ENCODE data around the gene RNF220. TPM values are rescaled to one million over a fixed set of nuclear protein-coding genes. Genes with fewer than 3 reads are reported as not detected.

RNF220 gene
- total RNA-seq, 4 donors from 2014 or later = 112 to 134 (median 132) TPM

DNA sequence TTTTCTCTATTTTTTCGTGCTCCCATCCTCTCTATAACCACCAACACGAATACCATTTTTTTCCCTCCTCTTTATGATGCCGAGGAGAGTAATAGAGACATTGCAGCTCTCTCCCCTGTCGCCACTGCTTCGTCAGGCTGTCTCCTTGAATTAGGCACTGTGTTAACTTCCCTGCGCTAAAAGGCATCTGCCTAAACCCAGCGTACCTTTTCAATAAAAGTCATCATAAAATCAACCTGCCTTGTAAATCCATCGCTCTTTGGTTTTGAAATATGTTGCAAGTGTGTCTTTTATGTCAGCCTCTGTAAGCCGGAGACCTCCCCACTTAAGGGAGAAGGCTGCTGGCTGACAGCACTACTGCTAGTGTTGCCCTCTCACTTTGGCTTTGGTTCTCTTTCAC is 8.7 kb downstream of the RNF220 start:
- no peak for ATAC-seq
- H3K4me1 ChIP-seq = peaks cover 0 to 16% (median 3%) of the 10 kb centered on the region in 3 donors
- no peaks in the 10 kb centered on the region for H3K9me3 ChIP-seq
- TF ChIP-seq POLR2AphosphoS5 (IDR thresholded peaks at IDR 0.05) = no peak
- TF ChIP-seq POLR2A (IDR thresholded peaks at IDR 0.05) = no peak
- TF ChIP-seq, protein P1, sequence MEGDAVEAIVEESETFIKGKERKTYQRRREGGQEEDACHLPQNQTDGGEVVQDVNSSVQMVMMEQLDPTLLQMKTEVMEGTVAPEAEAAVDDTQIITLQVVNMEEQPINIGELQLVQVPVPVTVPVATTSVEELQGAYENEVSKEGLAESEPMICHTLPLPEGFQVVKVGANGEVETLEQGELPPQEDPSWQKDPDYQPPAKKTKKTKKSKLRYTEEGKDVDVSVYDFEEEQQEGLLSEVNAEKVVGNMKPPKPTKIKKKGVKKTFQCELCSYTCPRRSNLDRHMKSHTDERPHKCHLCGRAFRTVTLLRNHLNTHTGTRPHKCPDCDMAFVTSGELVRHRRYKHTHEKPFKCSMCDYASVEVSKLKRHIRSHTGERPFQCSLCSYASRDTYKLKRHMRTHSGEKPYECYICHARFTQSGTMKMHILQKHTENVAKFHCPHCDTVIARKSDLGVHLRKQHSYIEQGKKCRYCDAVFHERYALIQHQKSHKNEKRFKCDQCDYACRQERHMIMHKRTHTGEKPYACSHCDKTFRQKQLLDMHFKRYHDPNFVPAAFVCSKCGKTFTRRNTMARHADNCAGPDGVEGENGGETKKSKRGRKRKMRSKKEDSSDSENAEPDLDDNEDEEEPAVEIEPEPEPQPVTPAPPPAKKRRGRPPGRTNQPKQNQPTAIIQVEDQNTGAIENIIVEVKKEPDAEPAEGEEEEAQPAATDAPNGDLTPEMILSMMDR (IDR thresholded peaks at IDR 0.05) = no peak
- no peak for TF ChIP-seq EP300 (IDR thresholded peaks at IDR 0.05)
- H3K4me3 ChIP-seq = no peak overlapping the region
- no peaks in the 10 kb centered on the region for H3K36me3 ChIP-seq
- 70 to 74% methylated on average over 4 to 9 of the region's 9 CpGs for WGBS, 2 donors (ENCODE audit: low coverage in 1 of 2)
- H3K27me3 ChIP-seq = peaks cover 100% of the 10 kb centered on the region
- no peak overlapping the region for H3K27ac ChIP-seq

DNA sequence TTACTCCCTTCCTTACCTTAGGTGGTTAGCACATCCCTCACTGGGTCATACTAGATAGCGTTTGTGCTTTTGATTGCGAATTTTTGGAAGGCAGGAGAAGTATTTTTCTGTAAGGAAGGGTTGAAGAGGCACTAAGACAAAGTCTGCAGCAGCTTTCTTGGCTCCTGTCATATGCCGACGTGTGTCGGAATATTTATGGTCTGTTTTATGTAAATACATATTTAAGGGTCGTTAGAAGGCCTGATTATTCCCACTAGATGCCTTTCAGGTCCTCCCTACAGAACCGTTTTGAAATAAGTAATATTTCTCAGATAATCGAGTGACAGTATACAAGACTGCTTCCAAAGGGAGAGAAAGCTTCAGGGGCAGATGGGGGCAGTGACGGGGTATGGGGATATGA is 10.0 kb downstream of the RNF220 start:
- Histone ChIP-seq H3K27ac (no peak overlapping the region), H3K36me3 (no peaks in the 10 kb centered on the region), H3K9me3 (no peaks in the 10 kb centered on the region), H3K27me3 (peaks cover 100% of the 10 kb centered on the region), H3K4me3 (no peak overlapping the region), H3K4me1 (peaks cover 0 to 16% (median 3%) of the 10 kb centered on the region in 3 donors)
- no peak for TF ChIP-seq POLR2A (IDR thresholded peaks at IDR 0.05)
- no peak for TF ChIP-seq POLR2AphosphoS5 (IDR thresholded peaks at IDR 0.05)
- no peak for TF ChIP-seq EP300 (IDR thresholded peaks at IDR 0.05)
- TF ChIP-seq, protein P1 (IDR thresholded peaks at IDR 0.05) = no peak
- no peak for ATAC-seq
- WGBS, 2 donors (ENCODE audit: low coverage in 1 of 2) = 27 to 58% methylated on average over 9 of the region's 9 CpGs

DNA sequence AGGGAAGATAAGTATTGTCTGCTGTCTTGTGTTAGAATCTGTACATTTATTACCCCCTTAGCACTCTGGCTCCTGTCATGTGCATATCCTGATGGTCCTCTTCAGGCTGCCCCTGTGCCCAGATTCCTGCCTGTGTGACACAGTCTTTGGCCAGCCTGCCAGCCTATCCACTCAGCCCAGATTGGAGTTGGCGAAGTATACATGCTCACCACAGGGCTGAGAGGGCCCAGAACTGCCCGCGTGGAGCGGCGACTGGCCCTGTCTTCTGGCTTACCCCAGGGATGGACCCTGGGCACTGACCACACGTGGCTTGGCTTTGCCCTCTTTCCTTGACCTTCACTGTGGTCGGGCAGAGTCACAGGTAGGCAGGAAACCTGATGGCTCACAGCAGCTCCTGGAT is 11.4 kb downstream of the RNF220 start:
- H3K4me3 ChIP-seq = no peak overlapping the region
- TF ChIP-seq EP300 (IDR thresholded peaks at IDR 0.05) = no peak
- peaks cover 0 to 16% (median 3%) of the 10 kb centered on the region in 3 donors for H3K4me1 ChIP-seq
- H3K27ac ChIP-seq = no peak overlapping the region
- H3K9me3 ChIP-seq = no peaks in the 10 kb centered on the region
- H3K36me3 ChIP-seq = no peaks in the 10 kb centered on the region
- H3K27me3 ChIP-seq = peaks cover 100% of the 10 kb centered on the region
- ATAC-seq = no peak
- 81 to 93% methylated on average over 3 of the region's 7 CpGs for WGBS, 2 donors (ENCODE audit: low coverage in 1 of 2)

DNA sequence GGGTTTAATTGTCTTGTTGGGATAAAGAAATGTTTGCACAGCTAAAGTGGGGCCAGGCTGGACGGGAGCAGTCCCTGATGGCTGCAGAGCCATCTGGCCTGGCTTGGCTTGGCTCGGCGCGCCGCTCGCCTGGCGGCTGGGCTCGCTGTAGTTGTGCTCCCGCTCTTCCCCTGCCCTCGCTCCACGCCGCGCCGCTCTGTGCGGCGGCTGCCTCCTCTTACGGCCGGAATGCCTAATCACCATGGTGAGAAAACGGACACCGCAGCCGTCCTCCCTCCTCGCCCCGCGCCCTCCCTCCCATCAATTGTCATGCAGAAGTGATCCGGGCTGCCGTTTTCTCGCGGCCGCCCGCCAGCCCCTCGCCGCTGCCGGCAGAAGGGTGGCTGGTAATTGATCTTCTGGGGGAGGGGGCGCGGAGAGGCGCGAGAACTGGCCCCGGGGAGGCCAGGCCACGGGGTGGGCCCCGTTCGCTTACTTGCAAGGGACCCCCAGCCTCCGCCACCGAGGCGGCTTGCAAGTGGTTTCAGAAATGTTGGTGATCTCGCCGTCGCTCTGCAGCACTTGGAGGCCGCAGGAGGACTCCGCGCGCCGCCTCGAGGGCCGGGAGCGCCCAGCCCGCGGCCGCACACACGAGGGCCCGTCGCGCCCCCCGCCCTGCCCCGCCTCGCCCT is 12.4 kb downstream of the RNF220 start:
- H3K4me1 ChIP-seq = peaks cover 0 to 16% (median 3%) of the 10 kb centered on the region in 3 donors
- peak overlapping the region in 1 of 2 donors; percentile 46 for H3K4me3 ChIP-seq
- 0% methylated on average over 7 of the region's 65 CpGs; no CpG with 5 or more reads in 1 of the 2 donors for WGBS, 2 donors (ENCODE audit: low coverage in 1 of 2)
- H3K9me3 ChIP-seq = no peaks in the 10 kb centered on the region
- TF ChIP-seq POLR2AphosphoS5 (IDR thresholded peaks at IDR 0.05) = no peak
- TF ChIP-seq EP300 (IDR thresholded peaks at IDR 0.05) = no peak
- TF ChIP-seq, protein P1 (IDR thresholded peaks at IDR 0.05) = no peak
- no peak for TF ChIP-seq POLR2A (IDR thresholded peaks at IDR 0.05)
- peak overlapping the region in 1 of 4 donors; percentile 16 for H3K27ac ChIP-seq
- peaks cover 100% of the 10 kb centered on the region for H3K27me3 ChIP-seq
- H3K36me3 ChIP-seq = no peaks in the 10 kb centered on the region
- ATAC-seq = peak; percentile 53

DNA sequence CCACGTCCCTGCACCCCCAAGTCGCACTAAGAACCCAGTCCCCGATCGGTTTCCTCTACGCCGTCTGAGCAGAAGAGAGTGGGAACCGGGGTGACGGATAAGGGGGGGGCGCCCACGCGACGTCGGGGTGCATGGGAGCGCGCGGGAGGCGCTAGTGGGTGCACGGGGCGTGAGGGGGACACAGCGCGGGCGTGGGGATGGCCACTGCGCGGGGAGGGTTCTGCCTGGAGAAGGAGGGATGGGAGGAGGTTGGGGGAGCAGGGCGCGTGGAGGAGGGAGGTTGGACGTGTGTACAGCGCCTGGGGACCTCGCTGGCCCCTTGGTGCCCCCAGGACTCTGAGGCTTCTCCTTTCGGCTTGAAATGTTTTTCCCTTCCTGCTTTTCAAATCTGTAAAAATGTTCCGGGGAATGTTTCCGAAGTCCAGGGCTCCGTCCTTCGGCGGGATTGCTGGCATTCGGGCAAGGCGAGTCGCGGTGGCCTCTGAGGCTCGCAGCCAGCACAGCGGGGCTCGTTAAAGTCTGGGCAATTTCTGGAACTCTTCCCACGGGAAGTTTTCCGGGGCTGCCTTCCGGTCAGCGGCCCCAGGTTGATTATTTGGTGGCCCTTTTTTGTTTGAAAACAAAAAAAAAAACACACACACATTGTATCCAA is 13.1 kb downstream of the RNF220 start:
- TF ChIP-seq EP300 (IDR thresholded peaks at IDR 0.05) = no peak
- TF ChIP-seq POLR2A (IDR thresholded peaks at IDR 0.05) = no peak
- TF ChIP-seq POLR2AphosphoS5 (IDR thresholded peaks at IDR 0.05) = no peak
- TF ChIP-seq, protein P1 (IDR thresholded peaks at IDR 0.05) = no peak
- peaks cover 0 to 19% (median 3%) of the 10 kb centered on the region in 3 donors for H3K4me1 ChIP-seq
- ATAC-seq = no peak
- peak overlapping the region in 1 of 2 donors; percentile 46 for H3K4me3 ChIP-seq
- H3K27ac ChIP-seq = peak overlapping the region in 1 of 4 donors; percentile 16
- peaks cover 100% of the 10 kb centered on the region for H3K27me3 ChIP-seq
- H3K9me3 ChIP-seq = no peaks in the 10 kb centered on the region
- WGBS, 2 donors (ENCODE audit: low coverage in 1 of 2) = 9 to 11% methylated on average over 12 to 25 of the region's 46 CpGs
- no peaks in the 10 kb centered on the region for H3K36me3 ChIP-seq
